Measurements from ENCODE around the gene KRTAP4-12. TPM values are rescaled to one million over a fixed set of nuclear protein-coding genes. Genes with fewer than 3 reads are reported as not detected.
A peak's percentile ranks its signal among the peaks of the same experiment; 100 is the strongest.
"Not testable (repeated sequence)": the region's sequence is repeated elsewhere in the genome, so short reads cannot be mapped to it uniquely, and the experiment has no call there.

The KRTAP4-12 gene
- total and polyA plus RNA-seq, 2 donors (not counting 1 experiment from before 2014, with no cell fraction given): 0.12 TPM; not detected in 1

DNA sequence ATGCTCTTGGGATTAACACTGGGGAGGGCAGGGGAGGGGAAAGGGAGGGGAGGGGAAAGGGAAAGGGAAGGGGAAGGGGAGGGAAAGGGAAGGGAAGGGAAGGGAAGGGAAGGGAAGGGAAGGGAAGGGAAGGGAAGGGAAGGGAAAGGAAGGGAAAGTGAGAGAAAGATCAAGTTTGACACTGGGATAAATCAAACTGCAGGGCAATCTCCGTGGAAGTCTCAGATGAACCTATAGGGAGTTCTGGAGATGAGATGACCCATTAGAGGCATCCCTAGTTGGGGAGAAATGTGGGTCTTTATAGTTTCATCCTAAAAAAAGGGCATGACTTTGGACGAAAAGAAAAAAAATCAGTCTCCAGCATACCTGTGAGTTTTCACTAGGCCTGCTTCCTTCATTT lies 2.2 kb downstream of the KRTAP4-12 start:
- H3K27me3 Mint-ChIP-seq: peaks cover 13% of the 10 kb centered on the region
- no peak overlapping the region for H3K4me3 Mint-ChIP-seq

DNA sequence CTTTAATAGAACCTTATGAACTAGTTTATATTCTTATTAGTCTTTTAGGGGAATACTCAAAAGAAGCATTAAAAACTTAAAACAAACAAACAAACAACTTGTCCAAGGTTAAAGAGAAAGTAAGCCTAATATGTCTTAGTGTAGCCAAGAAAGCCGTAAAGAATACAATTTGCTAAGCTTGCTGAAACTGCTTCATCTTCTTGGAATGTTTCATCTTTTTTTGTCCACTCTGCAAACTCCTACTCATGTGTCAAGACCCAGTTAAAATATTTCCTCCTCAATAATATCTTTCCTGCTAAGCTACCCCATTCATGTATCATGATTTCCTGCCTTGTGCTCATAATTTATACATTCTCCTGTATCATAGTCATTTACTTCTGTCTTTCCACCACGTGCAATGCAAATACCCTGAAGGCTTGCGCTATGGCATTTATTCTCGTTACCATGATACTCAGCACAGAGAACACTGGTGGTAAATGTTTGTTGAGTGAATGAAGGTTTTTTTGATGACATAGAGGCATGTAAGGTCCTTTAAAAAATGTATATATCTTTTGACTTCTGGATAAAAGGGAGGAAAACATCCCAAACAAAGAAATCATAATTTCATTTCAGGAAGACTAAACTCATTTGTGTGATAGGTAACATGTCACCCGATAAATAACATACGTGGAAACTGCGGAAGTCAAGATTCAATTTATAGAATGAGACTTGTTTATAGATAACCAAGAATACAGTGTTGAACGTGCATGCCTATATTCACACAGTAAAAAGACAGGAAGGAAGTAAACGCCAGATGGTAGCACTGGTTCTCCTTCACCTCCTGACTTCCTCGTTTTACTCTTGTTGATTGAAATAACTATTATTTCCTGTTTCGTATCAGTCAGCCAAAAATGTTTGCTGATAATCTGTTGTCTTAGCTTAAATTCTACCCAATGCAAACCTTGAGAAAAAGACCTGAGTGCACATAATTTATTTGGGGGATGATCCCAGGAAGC lies 4.0 kb downstream of the KRTAP4-12 start:
- Histone ChIP-seq H3K9ac (ENCODE audit: low read length) (peak overlapping the region; percentile 30), H3K4me3 (ENCODE audit: control extremely low read depth in 1 of 5, extremely low read depth in 1 of 5, insufficient read depth in 1 of 5, low read depth in 2 of 5, low read length in 4 of 5) (peak overlapping the region in 2 of 5 experiments; percentile 25 to 50), H3K4me1 (ENCODE audit: control insufficient read depth in 2 of 2, insufficient read depth in 2 of 2, low read length in 2 of 2) (peaks cover 64 to 77% of the 10 kb centered on the region in 2 donors), H3K4me2 (replicated peaks; ENCODE audit: low read depth, low read length, poor library complexity, severe bottlenecking) (peak overlapping the region; percentile 57), H3K27ac (ENCODE audit: low read length in 2 of 2) (peak overlapping the region; percentile 93 to 97)
- peaks cover 40% of the 10 kb centered on the region for H3K4me1 Mint-ChIP-seq
- not testable (repeated sequence) for H3K9me3 Mint-ChIP-seq (ENCODE audit: insufficient read depth); H3K27me3 ChIP-seq (replicated peaks in 1 of 4; ENCODE audit: control extremely low read depth in 1 of 4, control insufficient read depth in 3 of 4, insufficient read depth in 4 of 4, low read length in 3 of 4); H3K9me3 ChIP-seq (ENCODE audit: control extremely low read depth in 1 of 3, control insufficient read depth in 2 of 3, insufficient read depth in 1 of 3, low read length in 2 of 3); H4K20me1 ChIP-seq (ENCODE audit: control insufficient read depth, insufficient read depth, low read length, poor library complexity, severe bottlenecking); H3K27me3 Mint-ChIP-seq; H3K36me3 ChIP-seq (replicated peaks in 1 of 2; ENCODE audit: control extremely low read depth in 1 of 2, control insufficient read depth in 1 of 2, extremely low read depth in 1 of 2, insufficient read depth in 2 of 2, low read length in 1 of 2); H3K79me2 ChIP-seq (ENCODE audit: control insufficient read depth, insufficient read depth, low read length); H2AFZ ChIP-seq (ENCODE audit: insufficient read depth, low read depth, low read length, poor library complexity, severe bottlenecking)
- ATAC-seq (ENCODE audit: low read depth) (peak; percentile 69), DNase-seq (peak; percentile 71)
- intact Hi-C loops (cut with micrococcal nuclease): loop anchor here (5.0 kb wide), 2 partner anchors 57 to 187 kb away; partner anchors contain the start of genes KRTAP16-1 and KRTAP4-2
- H3K4me3 Mint-ChIP-seq: peak overlapping the region; percentile 46
- CTCF ChIA-PET: interaction anchor here (1.6 kb wide), 1 partner anchor 202 kb away, joined by 5 read pairs; no protein-coding TSS in a partner anchor
- 100% methylated on average over 1 of the region's 11 CpGs for WGBS (ENCODE audit: insufficient coverage)
- H3K27ac Mint-ChIP-seq: peak overlapping the region; percentile 87
- POLR2A ChIA-PET: interaction anchor here (0.8 kb wide), 1 partner anchor 102 kb away, joined by 3 read pairs; no protein-coding TSS in a partner anchor

More for the DNA sequence above, 2.2 kb downstream of the KRTAP4-12 start:
- Histone ChIP-seq H3K79me2 (ENCODE audit: control insufficient read depth, insufficient read depth, low read length) (no peaks in the 10 kb centered on the region), H2AFZ (ENCODE audit: insufficient read depth, low read depth, low read length, poor library complexity, severe bottlenecking) (no peak overlapping the region), H3K36me3 (replicated peaks in 1 of 2; ENCODE audit: control extremely low read depth in 1 of 2, control insufficient read depth in 1 of 2, extremely low read depth in 1 of 2, insufficient read depth in 2 of 2, low read length in 1 of 2) (no peaks in the 10 kb centered on the region), H3K27me3 (replicated peaks in 1 of 4; ENCODE audit: control extremely low read depth in 1 of 4, control insufficient read depth in 3 of 4, insufficient read depth in 4 of 4, low read length in 3 of 4) (no peaks in the 10 kb centered on the region), H3K4me2 (replicated peaks; ENCODE audit: low read depth, low read length, poor library complexity, severe bottlenecking) (no peak overlapping the region), H3K4me3 (ENCODE audit: control extremely low read depth in 1 of 5, extremely low read depth in 1 of 5, insufficient read depth in 1 of 5, low read depth in 2 of 5, low read length in 4 of 5) (no peak overlapping the region), H4K20me1 (ENCODE audit: control insufficient read depth, insufficient read depth, low read length, poor library complexity, severe bottlenecking) (no peaks in the 10 kb centered on the region), H3K27ac (ENCODE audit: low read length in 2 of 2) (no peak overlapping the region), H3K9me3 (ENCODE audit: control extremely low read depth in 1 of 3, control insufficient read depth in 2 of 3, insufficient read depth in 1 of 3, low read length in 2 of 3) (peaks cover 0 to 5% (median 3%) of the 10 kb centered on the region in 3 donors), H3K4me1 (ENCODE audit: control insufficient read depth in 2 of 2, insufficient read depth in 2 of 2, low read length in 2 of 2) (peaks cover 56 to 63% of the 10 kb centered on the region in 2 donors), H3K9ac (ENCODE audit: low read length) (no peak overlapping the region)
- ChIA-PET CTCF (no interaction called here), POLR2A (no interaction called here)
- TF ChIP-seq, protein P1, sequence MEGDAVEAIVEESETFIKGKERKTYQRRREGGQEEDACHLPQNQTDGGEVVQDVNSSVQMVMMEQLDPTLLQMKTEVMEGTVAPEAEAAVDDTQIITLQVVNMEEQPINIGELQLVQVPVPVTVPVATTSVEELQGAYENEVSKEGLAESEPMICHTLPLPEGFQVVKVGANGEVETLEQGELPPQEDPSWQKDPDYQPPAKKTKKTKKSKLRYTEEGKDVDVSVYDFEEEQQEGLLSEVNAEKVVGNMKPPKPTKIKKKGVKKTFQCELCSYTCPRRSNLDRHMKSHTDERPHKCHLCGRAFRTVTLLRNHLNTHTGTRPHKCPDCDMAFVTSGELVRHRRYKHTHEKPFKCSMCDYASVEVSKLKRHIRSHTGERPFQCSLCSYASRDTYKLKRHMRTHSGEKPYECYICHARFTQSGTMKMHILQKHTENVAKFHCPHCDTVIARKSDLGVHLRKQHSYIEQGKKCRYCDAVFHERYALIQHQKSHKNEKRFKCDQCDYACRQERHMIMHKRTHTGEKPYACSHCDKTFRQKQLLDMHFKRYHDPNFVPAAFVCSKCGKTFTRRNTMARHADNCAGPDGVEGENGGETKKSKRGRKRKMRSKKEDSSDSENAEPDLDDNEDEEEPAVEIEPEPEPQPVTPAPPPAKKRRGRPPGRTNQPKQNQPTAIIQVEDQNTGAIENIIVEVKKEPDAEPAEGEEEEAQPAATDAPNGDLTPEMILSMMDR (IDR thresholded peaks at IDR 0.05): no peak
- TF ChIP-seq EZH2 (IDR thresholded peaks at IDR 0.05; ENCODE audit: borderline replicate concordance, insufficient read depth, low read depth, low read length, poor library complexity, severe bottlenecking): no peak
- no peak overlapping the region for H3K27ac Mint-ChIP-seq
- 100% methylated on average over 1 of the region's 2 CpGs for whole genome bisulfite sequencing (ENCODE audit: insufficient coverage)
- H3K9me3 Mint-ChIP-seq (ENCODE audit: insufficient read depth): no peaks in the 10 kb centered on the region
- intact Hi-C loops (cut with micrococcal nuclease): loop anchor here (5.0 kb wide), 1 partner anchor 186 kb away; the partner anchor contains the start of gene KRTAP16-1
- DNase-seq (no peak), ATAC-seq (ENCODE audit: low read depth) (no peak)
- peaks cover 30% of the 10 kb centered on the region for H3K4me1 Mint-ChIP-seq
